Tibial nerve (tissue), 4 donors: ENCODE data around the gene GDAP2. TPM values are rescaled to one million over a fixed set of nuclear protein-coding genes. Genes with fewer than 3 reads are reported as not detected.
A peak's percentile ranks its signal among the peaks of the same experiment; 100 is the strongest.
"Not testable (repeated sequence)": the region's sequence is repeated elsewhere in the genome, so short reads cannot be mapped to it uniquely, and the experiment has no call there.

ENCODE experiments used
- DNase-seq, 2 donors: peaks; one replicate each; pipeline ENCODE4 v3.0.0-alpha.2; 2019; ENCODE audit warnings: low spot score in 2 of 2
- H3K27ac ChIP-seq, 4 donors: fragments of 200-600 bp; sonication (generic) in 3 of 4; one replicate each; pipeline ENCODE4 v1.5.1; 2017 to 2019; ENCODE audit warnings: mild to moderate bottlenecking in 1 of 4
- H3K27me3 ChIP-seq, 2 donors: fragments of 200-600 bp; sonication (generic) in 1 of 2; one replicate each; pipeline versions ENCODE4 v1.5.1 to v1.6.0; 2017 to 2019
- H3K36me3 ChIP-seq, 3 donors: fragments of 200-600 bp; sonication (generic); one replicate each; pipeline ENCODE4 v1.5.1; 2018 to 2019
- H3K4me1 ChIP-seq, 4 donors: fragments of 200-600 bp; sonication (generic) in 3 of 4; one replicate each; pipeline ENCODE4 v1.5.1; 2017 to 2019
- H3K4me3 ChIP-seq, 4 donors: fragments of 200-600 bp; sonication (generic) in 3 of 4; one replicate each; pipeline ENCODE4 v1.5.1; 2017 to 2019; ENCODE audit warnings: mild to moderate bottlenecking in 1 of 4, moderate library complexity in 1 of 4
- H3K9me3 ChIP-seq, 4 donors: fragments of 200-600 bp; sonication (generic) in 3 of 4; one replicate each; pipeline ENCODE4 v1.5.1; 2017 to 2019
- EP300 ChIP-seq, 2 donors: sonication (generic); formaldehyde crosslinking; IDR thresholded peaks; one replicate each; pipeline ENCODE4 v1.6.1; 2017; ENCODE audit warnings: antibody characterized with exemption in 2 of 2, mild to moderate bottlenecking in 1 of 2
- POLR2A ChIP-seq, 2 donors: fragments of 450-650 bp; IDR thresholded peaks; one replicate each; pipeline ENCODE4 v1.6.1; 2017; ENCODE audit warnings: antibody characterized with exemption in 2 of 2, mild to moderate bottlenecking in 2 of 2, moderate library complexity in 2 of 2
- WGBS, 2 donors: methylation state at CpG; one replicate each; pipeline ENCODE4 v1.1.5; 2018; 5-methylcytosine and 5-hydroxymethylcytosine counted together
- total RNA-seq, 4 donors: library from RNA; depleted of rRNA; stranded (reverse); fragments of >200 nt; gene quantifications; one replicate each; pipeline ENCODE4 v1.1.0, GENCODE V29; 2016
- TF ChIP-seq, protein P1 (sequence below), 5 experiments: fragments of 200-600 bp in 3 of 5; fragments of 450-650 bp in 2 of 5; sonication (generic) in 3 of 5; IDR thresholded peaks; one replicate each; pipeline ENCODE4 v1.5.1; 2016 to 2019; ENCODE audit warnings: antibody characterized with exemption in 5 of 5, mild to moderate bottlenecking in 3 of 5, moderate library complexity in 2 of 5

GDAP2 gene
- total RNA-seq, 4 donors from 2014 or later = 21.8 to 24.3 (median 22.8) TPM

DNA sequence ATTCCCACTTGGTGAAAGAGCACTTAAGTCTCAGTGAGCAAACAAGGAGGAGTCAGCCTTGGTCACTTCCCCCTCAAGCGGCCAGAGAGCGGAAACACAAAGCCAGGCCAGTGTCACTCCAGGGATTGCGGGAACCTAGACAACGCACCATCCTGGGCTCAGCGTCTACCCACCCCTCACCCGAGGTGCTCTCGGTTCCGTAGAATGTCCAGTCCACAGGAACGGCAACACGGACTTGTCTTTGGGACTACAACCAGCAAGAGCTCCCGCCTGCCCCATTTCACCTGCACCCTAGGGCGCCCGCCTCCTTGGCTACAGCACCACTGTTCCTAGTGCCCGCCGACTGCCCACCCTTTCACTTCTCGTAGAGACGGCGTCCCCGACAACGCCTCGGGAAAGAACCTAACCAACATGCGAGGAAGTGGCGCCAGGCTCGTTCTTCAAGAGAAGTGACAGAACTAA is 509 bp downstream of the GDAP2 start:
- no peaks in the 10 kb centered on the region for H3K27me3 ChIP-seq
- TF ChIP-seq EP300 (IDR thresholded peaks at IDR 0.05) (no peak), POLR2A (IDR thresholded peaks at IDR 0.05) (no peak)
- TF ChIP-seq, protein P1, sequence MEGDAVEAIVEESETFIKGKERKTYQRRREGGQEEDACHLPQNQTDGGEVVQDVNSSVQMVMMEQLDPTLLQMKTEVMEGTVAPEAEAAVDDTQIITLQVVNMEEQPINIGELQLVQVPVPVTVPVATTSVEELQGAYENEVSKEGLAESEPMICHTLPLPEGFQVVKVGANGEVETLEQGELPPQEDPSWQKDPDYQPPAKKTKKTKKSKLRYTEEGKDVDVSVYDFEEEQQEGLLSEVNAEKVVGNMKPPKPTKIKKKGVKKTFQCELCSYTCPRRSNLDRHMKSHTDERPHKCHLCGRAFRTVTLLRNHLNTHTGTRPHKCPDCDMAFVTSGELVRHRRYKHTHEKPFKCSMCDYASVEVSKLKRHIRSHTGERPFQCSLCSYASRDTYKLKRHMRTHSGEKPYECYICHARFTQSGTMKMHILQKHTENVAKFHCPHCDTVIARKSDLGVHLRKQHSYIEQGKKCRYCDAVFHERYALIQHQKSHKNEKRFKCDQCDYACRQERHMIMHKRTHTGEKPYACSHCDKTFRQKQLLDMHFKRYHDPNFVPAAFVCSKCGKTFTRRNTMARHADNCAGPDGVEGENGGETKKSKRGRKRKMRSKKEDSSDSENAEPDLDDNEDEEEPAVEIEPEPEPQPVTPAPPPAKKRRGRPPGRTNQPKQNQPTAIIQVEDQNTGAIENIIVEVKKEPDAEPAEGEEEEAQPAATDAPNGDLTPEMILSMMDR (IDR thresholded peaks at IDR 0.05) = no peak
- no peaks in the 10 kb centered on the region for H3K36me3 ChIP-seq
- WGBS, 2 donors = 0 to 1% methylated on average over 24 of the region's 24 CpGs
- DNase-seq = peak; percentile 20
- H3K4me3 ChIP-seq = peak overlapping the region; percentile 76 to 96 (median 87)
- H3K27ac ChIP-seq = peak overlapping the region; percentile 1 to 90 (median 86)
- peaks cover 0 to 45% (median 21%) of the 10 kb centered on the region in 4 donors for H3K4me1 ChIP-seq
- no peaks in the 10 kb centered on the region for H3K9me3 ChIP-seq

DNA sequence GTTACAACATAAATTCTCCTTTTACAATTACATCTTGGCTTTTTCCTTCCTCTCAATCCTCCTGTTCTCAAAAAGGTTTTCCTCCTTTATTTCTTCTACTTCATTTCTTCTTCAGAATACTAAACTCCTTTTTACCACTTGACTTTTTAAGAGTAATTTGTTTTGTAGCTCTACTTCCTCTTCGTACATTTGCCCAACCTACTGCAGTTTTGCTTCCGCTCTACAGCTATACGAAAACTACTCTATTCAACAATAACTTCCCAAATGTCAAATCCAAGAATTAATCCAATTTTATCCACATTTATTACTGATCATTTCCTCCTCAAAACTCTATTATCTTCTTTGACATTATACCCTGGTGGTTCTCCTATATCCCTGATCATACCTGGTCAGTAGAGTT is 3.4 kb downstream of the GDAP2 start:
- H3K27me3 ChIP-seq = no peaks in the 10 kb centered on the region
- WGBS, 2 donors = 89 to 91% methylated on average over 3 of the region's 3 CpGs
- no peak for DNase-seq
- peaks cover 0 to 32% (median 17%) of the 10 kb centered on the region in 4 donors for H3K4me1 ChIP-seq
- TF ChIP-seq POLR2A (IDR thresholded peaks at IDR 0.05) = no peak
- no peak for TF ChIP-seq EP300 (IDR thresholded peaks at IDR 0.05)
- TF ChIP-seq, protein P1 (IDR thresholded peaks at IDR 0.05) = no peak
- H3K9me3 ChIP-seq = no peaks in the 10 kb centered on the region
- no peak overlapping the region for H3K27ac ChIP-seq
- H3K36me3 ChIP-seq = no peaks in the 10 kb centered on the region
- no peak overlapping the region for H3K4me3 ChIP-seq

DNA sequence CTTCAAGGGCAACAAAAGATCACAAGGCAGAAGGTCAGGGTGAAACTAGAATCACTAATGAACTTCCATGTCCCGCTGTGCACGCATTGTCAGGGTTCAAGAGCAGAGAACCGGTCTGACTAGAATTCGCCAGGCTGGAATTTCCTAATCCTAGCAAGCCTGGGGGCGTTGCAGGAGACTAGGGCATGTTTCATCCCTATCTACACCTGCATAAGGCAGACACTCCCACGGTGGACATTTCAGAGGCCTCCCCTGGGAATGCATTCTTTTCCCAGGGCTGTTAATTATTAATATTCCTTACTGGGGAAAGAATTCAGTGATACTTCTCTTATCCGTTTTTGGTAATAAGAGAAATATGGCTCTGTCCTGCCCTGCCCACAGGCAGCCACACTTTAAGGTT is 6.7 kb downstream of the GDAP2 start:
- WGBS, 2 donors = 79 to 94% methylated on average over 5 to 7 of the region's 7 CpGs
- not testable (repeated sequence) for H3K27ac ChIP-seq, DNase-seq, H3K9me3 ChIP-seq, H3K4me3 ChIP-seq, H3K27me3 ChIP-seq
- Histone ChIP-seq H3K36me3 (peaks cover 0 to 23% (median 2%) of the 10 kb centered on the region in 3 donors), H3K4me1 (peaks cover 0 to 11% (median 0%) of the 10 kb centered on the region in 4 donors)

DNA sequence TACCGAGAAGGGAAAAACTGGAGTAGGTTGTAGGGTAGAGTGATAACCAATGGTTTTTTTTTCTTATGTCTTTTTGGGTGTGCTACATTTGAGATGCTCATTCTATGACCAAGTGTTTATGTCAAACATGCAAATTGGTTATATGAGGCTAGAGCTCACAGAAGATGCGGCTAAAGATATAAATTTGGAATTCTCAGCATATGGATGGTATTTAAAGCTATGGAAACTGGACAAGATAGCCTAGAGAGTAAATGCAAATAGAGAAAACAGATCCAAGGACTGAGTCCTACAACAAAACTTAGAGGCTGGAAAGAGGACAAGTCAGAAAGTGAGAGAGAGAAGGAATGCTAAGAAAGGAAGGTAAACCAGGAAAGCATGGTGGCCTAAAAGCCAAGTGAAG is 7.4 kb downstream of the GDAP2 start:
- WGBS, 2 donors = 95 to 99% methylated on average over 2 of the region's 2 CpGs
- no peak overlapping the region for H3K27ac ChIP-seq
- no peak for DNase-seq
- TF ChIP-seq EP300 (IDR thresholded peaks at IDR 0.05) (no peak), POLR2A (IDR thresholded peaks at IDR 0.05) (no peak)
- TF ChIP-seq, protein P1 (IDR thresholded peaks at IDR 0.05) = no peak
- H3K36me3 ChIP-seq = peaks cover 0 to 30% (median 2%) of the 10 kb centered on the region in 3 donors
- no peak overlapping the region for H3K4me3 ChIP-seq
- no peaks in the 10 kb centered on the region for H3K27me3 ChIP-seq
- peaks cover 0 to 3% (median 0%) of the 10 kb centered on the region in 4 donors for H3K4me1 ChIP-seq
- H3K9me3 ChIP-seq = no peaks in the 10 kb centered on the region

DNA sequence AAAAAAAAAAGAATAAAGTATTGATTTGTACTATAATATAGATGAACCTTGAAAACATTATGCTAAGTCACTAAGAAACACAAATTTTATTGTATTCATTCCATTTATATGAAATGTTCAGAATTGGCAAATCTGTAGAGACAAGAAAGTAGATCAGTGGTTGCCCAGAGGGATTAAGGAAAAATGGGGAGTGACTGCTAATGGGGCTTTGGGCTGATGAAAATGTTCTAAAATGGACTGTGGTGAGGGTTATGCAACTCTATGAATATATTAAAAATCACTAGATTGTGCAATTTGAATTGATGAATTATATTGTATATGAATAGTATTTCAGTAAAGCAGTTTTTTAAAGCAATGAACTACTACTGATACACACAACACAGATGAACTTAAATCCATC is 10.0 kb downstream of the GDAP2 start:
- no peak for DNase-seq
- no peak overlapping the region for H3K4me3 ChIP-seq
- no peaks in the 10 kb centered on the region for H3K9me3 ChIP-seq
- H3K27me3 ChIP-seq = no peaks in the 10 kb centered on the region
- H3K36me3 ChIP-seq = peaks cover 2 to 57% (median 6%) of the 10 kb centered on the region in 3 donors
- H3K4me1 ChIP-seq = no peaks in the 10 kb centered on the region
- H3K27ac ChIP-seq = no peak overlapping the region
- TF ChIP-seq, protein P1 (IDR thresholded peaks at IDR 0.05) = no peak
- TF ChIP-seq EP300 (IDR thresholded peaks at IDR 0.05) = no peak
- TF ChIP-seq POLR2A (IDR thresholded peaks at IDR 0.05) = no peak

DNA sequence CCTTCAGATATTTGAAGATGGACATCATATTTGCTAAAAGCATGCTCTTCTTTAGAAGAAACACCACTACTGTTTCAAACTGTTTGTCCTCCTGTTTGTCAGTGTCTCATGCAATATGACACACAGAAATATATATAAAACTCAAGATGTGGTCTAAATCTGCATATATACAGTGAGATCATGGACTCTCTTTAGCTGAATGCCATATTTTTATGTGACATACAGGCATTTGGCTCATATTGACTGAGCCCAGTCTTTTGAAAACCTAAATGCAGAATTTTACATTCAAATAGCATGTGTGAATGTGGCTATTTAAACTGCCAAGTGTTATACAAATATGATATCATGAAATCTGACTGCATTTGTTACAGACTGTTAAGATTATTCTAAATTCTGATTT is 18.4 kb downstream of the GDAP2 start:
- H3K27me3 ChIP-seq = no peaks in the 10 kb centered on the region
- H3K36me3 ChIP-seq = peaks cover 0 to 93% (median 7%) of the 10 kb centered on the region in 3 donors
- H3K9me3 ChIP-seq = no peaks in the 10 kb centered on the region
- H3K4me3 ChIP-seq = no peak overlapping the region
- no peak for TF ChIP-seq EP300 (IDR thresholded peaks at IDR 0.05)
- TF ChIP-seq POLR2A (IDR thresholded peaks at IDR 0.05) = no peak
- TF ChIP-seq, protein P1 (IDR thresholded peaks at IDR 0.05) = no peak
- no peaks in the 10 kb centered on the region for H3K4me1 ChIP-seq
- H3K27ac ChIP-seq = no peak overlapping the region
- DNase-seq = no peak
